Left colon (tissue), 2 donors: ENCODE results near the gene DLL1. TPM values are rescaled to one million over a fixed set of nuclear protein-coding genes. Genes with fewer than 3 reads are reported as not detected.
A peak's percentile ranks its signal among the peaks of the same experiment; 100 is the strongest.

Experiments used
- ATAC-seq: fragments of 200-7000 bp; cut with Tn5 transposase; one replicate; pipeline ENCODE4 v1.9.1; 2020; ENCODE audit warnings: mild to moderate bottlenecking, moderate library complexity
- DNase-seq, 2 donors: peaks; one replicate each; pipeline ENCODE4 v3.0.0-alpha.2; 2020
- intact Hi-C, 2 donors: fragments of 100-400 bp; cut with DNase I in 1 of 2; cut with micrococcal nuclease in 1 of 2; formaldehyde crosslinking; loops; one replicate each; pipeline versions ENCODE4 v1.11.2 to v1.14.0; 2022; cut with DNase I, micrococcal nuclease
- total RNA-seq, 2 donors: library from RNA; stranded (reverse); fragmentation: NEBNext Ultra II Directional; extraction: Animal tissue kit (Norgen Biotek cat#: 25700); gene quantifications; one replicate each; pipeline ENCODE4 v1.2.1, GENCODE V29; 2021
- donor health status: DM: no; HTN: no; CAD: no.
- donor health status: DM: yes; HTN: yes; CAD: no.

Gene DLL1
- total RNA-seq, 2 donors from 2014 or later, result 26.6 to 27.8 TPM

- intact Hi-C loops, result no loop called here
- DNase-seq, result peak in 1 of 2 donors; percentile 11
- no peak for ATAC-seq
Observed at GRCh38 chr6:170258407-170258806, 32.5 kb downstream of the DLL1 start.

- no peak for DNase-seq
- no peak for ATAC-seq
- intact Hi-C loops, result no loop called here
Observed at GRCh38 chr6:170257376-170257775, 33.5 kb downstream of the DLL1 start.

GRCh38 chr6:170256641-170257040 lies 34.2 kb downstream of the DLL1 start:
- intact Hi-C loops, result no loop called here
- ATAC-seq (no peak), DNase-seq (peak in 1 of 2 donors; percentile 10)

GRCh38 chr6:170255426-170256125 lies 35.3 kb downstream of the DLL1 start:
- ATAC-seq (no peak), DNase-seq (peak in 1 of 2 donors; percentile 14)
- intact Hi-C loops, result no loop called here

- DNase-seq (peak in 1 of 2 donors; percentile 12), ATAC-seq (no peak)
- intact Hi-C loops, result no loop called here
Observed at GRCh38 chr6:170254315-170255213, 36.3 kb downstream of the DLL1 start.

- ATAC-seq (no peak), DNase-seq (no peak)
- intact Hi-C loops, result no loop called here
Observed at GRCh38 chr6:170253910-170254269, 37.0 kb downstream of the DLL1 start.

DNA sequence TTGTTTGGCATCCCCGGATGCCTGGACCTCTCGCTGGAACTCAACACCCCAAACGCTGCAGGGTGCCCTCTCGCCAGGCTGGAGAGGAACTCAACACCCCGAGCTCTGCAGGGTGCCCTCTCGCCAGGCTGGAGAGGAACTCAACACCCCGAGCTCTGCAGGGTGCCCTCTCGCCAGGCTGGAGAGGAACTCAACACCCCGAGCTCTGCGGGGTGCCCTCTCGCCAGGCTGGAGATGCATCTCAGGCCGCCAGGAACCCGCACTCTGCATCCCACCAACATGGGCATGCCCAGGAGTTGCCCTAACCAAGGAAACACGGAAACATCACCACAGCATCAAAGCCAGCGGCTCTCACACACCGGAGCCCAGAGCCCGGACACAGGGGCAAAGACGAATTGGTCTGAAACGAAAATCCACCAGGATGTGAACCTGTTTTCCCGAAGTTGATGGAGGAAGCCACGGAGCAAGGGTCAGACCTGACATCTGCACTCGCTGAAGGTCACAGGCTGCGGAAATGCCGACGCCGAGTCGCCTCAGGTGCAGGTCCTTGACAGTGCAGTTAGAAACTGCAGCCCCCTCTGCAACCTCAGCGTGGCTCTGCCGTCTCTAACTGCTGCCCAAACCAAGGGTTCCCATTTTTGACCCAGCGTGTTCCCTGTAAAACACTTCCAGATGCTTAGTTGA lies 37.5 kb downstream of the DLL1 start:
- intact Hi-C loops, result no loop called here
- DNase-seq, result peak in 1 of 2 donors; percentile 12
- ATAC-seq, result no peak

- intact Hi-C loops, result no loop called here
- DNase-seq (no peak), ATAC-seq (no peak)
Observed at GRCh38 chr6:170251776-170252571, 38.9 kb downstream of the DLL1 start.

- no peak for ATAC-seq
- DNase-seq, result no peak
Observed at GRCh38 chr6:170250981-170251775, 39.7 kb downstream of the DLL1 start.

GRCh38 chr6:170250455-170250854 lies 40.4 kb downstream of the DLL1 start:
- intact Hi-C loops, result no loop called here
- DNase-seq (no peak), ATAC-seq (no peak)

More at GRCh38 chr6:170250981-170251775, 39.7 kb downstream of the DLL1 start:
- intact Hi-C loops, result no loop called here

- DNase-seq (no peak), ATAC-seq (no peak)
- intact Hi-C loops, result no loop called here
Observed at GRCh38 chr6:170249817-170250216, 41.1 kb downstream of the DLL1 start.

DNA sequence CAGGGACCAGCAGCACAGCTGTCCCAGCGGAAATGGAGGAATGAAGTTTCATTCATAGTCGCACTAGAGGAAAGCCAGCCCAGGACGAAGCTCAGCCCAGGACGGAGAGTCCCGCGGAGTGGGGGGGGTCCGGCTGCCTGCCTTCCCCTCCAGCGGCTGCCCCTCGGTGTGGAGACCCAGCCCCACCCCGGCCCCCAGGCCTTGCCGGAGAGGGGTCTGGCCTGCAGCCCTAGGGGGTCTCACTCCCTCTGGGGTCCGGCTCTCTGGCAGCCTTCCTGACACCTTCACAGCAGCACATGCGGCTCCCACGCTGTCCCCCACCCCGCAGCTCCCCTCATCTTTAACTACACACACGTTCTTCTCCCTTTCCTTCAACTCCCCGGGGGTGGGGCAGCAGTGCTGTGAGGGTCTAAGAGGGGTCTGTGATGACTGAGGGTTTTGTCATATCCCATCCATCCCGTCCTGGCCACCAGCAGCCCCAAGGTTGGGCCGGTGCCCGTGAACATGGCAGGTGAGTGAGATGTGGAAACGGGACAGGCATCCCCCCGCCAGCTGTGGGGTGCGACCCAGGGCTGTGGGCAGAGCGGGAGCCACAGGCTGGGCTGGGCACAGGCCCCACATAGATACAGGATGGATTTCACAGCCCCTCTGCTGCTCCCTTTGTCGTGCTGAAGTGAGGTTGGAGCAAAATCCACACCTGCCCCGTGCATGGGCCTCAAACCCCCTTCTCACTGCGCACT lies 41.8 kb downstream of the DLL1 start:
- intact Hi-C loops, result no loop called here
- no peak for ATAC-seq
- no peak for DNase-seq

DNA sequence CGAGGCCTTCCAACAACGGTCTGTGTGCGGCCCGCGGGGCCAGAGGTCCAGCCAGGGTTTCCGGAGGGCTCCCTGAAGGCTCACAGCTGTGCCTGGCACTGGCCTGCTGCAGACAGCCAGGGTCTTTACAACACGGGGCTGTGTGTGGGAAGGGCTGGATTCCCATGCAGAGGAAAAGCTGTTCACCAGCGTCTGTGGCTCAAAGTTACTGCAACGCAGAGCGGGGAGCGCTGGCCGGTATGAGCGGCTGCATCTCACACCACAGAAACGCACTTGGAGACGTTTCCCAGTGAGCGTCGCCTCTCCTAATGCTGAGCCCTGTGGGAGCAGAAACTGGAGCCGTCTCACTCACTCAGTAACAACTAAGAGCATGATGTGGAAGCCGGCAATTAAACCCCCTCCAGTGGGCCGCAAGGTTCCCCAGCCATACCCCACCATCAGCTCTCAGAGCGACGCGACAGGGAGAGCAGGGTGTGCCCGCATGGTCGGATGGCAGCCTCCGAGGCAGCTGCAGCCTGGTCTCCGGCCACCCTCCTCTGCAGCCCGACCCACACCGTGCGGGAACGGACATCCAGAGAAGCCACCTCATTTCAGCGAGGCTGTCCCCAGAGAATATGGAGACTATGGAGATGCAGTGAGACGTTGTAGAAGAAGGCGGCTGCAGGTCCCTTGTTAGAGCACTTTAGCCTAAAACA lies 42.6 kb downstream of the DLL1 start:
- no peak for ATAC-seq
- DNase-seq, result no peak
- intact Hi-C loops, result no loop called here

GRCh38 chr6:170247178-170247701 lies 43.6 kb downstream of the DLL1 start:
- ATAC-seq (no peak), DNase-seq (no peak)
- intact Hi-C loops, result no loop called here

DNA sequence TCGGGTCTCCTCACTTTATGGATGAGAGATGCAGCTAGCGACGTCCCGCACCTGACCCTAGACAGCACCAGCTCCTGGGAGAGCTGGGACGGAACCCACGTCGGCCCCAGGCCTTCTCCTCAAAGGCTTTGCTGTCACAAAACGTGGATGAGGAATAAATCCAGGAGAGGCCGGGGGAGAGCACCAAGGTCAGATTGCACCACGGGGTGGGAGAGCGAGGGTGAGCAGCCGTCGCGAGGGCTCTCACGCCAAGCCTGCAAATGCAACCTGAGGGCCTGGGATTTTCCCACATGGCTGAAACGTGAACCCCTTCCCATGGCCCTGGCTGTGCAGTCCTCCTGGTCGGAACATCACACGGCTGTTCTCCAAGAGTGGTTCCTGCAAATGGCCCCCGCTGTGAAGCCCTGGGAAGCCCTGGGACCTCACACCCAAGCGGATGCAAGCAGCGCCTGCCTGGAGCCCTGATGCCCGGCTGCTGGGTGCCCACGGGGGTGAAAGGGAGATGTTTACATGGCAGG lies 45.3 kb downstream of the DLL1 start:
- intact Hi-C loops, result no loop called here
- DNase-seq (no peak), ATAC-seq (no peak)

- ATAC-seq (no peak), DNase-seq (no peak)
- intact Hi-C loops, result no loop called here
Observed at GRCh38 chr6:170244721-170245474, 46.0 kb downstream of the DLL1 start.
